NOMO-1 (cell line): ENCODE data around the gene CES4A.
"Not testable (repeated sequence)": the region's sequence is repeated elsewhere in the genome, so short reads cannot be mapped to it uniquely, and the experiment has no call there.

Experiments used
- DNase-seq, 2 experiments: peaks; one replicate each; lab custom pipeline; 2025; ENCODE audit not compliant: unreplicated experiment in 2 of 2; lab: John Stamatoyannopoulos, UW

CES4A gene

DNA sequence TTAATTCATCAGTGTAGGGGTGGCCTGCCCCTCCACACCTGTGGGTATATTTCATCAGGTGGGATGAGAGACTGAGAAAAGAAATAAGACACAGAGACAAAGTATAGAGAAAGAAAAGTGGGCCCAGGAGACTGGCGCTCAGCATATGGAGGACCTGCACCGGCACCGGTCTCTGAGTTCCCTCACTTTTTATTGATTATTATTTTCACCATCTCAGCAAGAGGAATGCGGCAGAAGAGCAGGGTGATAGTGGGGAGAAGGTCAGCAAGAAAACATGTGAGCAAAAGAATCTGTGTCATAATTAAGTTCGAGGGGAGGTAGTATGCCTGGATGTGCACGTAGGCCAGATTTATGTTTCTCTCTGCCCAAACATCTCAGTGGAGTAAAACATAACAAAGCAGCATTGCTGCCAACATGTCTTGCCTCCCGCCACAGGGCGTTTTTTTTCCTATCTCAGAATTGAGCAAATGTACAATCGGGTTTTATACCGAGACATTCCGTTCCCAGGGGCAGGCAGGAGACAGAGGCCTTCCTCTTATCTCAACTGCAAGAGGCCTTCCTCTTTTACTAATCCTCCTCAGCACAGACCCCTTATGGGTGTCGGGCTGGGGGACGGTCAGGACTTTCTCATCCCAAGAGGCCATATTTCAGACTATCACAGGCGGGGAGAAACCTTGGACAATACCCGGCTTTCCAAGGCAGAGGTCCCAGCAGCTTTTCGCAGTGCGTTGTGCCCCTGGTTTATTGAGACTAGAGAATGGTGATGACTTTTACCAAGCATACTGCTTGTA is 32.8 kb upstream of the CES4A start:
- not testable (repeated sequence) for DNase-seq

DNA sequence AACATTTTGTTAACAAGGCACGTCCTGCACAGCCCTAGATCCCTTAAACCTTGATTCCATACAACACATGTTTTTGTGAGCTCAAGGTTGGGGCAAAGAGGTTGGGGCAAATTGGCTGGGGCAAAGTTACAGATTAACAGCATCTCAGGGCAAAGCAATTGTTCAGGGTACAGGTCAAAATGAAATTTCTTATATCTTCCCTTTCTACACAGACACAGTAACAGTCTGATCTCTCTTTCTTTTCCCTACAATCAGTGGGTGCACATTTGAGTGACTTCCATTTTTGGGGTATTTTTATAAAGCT is 32.3 kb upstream of the CES4A start:
- not testable (repeated sequence) for DNase-seq

DNA sequence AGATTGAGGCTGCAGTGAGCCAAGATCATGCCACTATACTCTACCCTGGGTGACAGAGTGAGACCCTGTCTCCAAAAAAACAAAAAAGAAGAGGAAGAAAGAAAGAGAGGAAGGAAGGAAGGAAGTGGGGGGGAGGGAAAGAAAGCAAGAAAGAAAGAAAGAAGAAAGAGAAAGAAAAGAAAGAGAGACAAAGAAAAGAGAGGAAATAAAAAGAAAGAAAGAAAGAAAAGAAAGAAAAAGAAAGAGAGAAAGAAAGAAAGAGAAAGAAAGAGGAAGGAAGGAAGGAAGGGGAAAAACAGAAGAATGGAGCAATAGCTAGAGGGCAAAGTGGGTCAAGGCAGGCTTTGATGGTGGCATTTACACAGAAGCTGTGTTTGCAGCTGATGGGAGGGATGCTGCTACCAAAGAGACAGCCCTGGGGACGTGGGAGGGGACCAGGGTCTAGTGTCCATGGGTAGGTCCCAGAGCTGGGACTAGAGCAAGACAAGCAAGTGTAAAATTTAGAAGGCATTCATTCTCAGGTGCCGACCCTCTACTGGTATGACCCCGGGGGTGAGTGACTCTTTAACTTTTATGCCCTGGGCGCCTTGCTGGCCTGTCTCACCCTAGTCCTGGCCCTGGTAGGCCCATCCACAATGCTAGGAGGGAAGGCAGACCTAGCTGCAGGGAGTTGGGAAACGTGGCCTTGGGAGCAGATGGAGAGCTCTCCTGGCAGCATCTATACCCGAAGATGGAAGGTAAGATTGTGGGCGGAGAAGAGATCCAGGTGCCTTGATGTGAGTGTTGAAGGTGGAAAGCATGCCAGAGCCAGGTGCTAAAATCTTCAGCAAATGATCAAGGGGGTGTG is 29.3 kb upstream of the CES4A start:
- no peak for DNase-seq

DNA sequence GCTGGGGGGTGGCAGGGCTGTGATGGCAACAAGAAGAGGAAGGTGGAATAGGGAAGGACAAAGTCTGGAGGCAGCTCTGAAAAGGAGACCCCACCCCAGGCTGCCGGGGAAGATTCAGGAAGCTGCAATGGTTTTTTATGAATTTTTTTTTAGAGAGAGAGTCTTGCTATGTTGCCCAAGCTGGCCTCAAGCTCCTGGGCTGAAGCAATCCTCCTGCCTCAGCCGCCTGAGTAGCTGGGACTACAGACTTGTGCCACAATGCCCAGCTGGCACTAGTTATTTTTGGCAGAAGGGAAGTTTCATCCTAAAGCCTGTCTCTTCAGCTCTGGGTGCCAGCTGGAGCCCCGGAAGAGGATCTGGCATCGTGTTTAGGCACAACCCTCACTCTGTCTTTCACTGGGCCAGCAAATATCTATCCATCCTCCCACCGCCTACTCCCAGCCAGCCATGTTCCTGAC is 28.7 kb upstream of the CES4A start:
- peak; percentile 42 to 45 for DNase-seq

DNA sequence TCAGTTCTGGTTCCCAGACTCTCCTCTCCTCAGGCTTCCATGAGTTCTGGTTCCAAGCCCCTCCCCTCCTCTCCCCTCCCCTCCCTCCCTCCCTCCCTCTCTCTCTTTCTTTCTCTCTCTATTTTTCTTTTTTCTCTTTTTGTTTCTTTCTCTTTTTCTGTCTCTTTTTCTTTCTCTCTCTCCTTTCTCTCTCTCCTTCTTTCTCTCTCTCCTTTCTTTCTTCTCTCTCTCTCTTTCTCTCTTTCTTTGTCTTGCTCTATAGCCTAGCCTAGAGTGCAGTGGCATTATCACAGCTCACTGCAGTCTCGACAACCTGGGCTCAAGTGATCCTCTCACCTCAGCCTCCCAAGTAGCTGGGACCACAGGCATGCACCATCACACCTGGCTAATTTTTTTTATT is 28.1 kb upstream of the CES4A start:
- no peak for DNase-seq

DNA sequence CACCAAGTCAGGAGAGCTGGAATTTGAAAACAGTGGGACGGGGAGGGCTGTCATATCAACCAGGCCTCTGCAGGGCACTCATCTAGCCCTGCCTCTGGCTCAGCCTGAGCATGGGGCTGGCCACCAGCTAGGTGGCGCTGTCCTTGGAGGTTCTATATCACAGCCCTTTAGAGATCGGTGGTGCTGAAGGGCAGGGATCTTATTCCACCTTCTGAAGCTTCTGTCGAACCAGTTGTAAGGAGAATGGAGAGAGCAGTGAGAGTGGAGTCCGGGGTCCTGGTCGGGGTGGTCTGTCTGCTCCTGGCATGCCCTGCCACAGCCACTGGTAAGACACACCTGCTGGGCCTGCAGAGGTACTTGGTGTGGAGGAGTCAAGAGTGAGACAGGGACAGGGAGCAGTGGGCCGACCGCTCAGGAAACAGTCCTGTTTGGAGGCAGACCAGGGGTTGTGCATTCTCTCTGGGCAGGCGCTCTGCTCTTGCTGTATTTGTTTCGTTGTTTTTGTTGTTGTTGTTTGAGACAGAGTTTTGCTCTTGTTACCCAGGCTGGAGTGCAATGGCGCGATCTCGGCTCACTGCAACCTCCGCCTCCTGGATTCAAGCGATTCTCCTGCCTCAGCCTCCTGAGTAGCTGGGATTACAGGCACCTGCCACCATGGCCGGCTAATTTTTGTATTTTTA is 27.2 kb upstream of the CES4A start, which contains the start of gene CES3:
Gene CES3 (plus strand): TSS at position 202 of the 680 bp plus-strand sequence. CDS start 42 bp downstream, at position 244.
- DNase-seq, result peak; percentile 46 to 60

DNA sequence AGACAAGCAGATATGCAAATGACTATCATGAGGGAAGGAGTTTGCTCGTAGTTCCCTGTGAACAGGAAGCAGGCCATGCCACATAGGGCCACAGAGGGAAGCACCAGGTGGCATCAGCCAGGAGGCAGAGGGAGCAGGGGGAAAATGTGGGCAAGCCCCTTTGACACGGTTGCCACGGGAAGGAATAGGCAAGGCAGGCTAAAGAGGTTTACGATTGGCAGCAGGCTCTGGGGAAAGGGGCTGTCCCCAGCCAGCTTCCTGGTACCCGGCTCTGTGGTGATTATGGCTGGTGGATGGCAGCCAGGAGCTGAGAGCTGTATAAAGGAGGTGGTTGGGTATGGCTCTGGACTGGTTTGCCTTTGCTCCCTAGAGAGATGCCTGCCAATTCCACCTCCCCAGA is 26.5 kb upstream of the CES4A start:
- DNase-seq, result no peak

DNA sequence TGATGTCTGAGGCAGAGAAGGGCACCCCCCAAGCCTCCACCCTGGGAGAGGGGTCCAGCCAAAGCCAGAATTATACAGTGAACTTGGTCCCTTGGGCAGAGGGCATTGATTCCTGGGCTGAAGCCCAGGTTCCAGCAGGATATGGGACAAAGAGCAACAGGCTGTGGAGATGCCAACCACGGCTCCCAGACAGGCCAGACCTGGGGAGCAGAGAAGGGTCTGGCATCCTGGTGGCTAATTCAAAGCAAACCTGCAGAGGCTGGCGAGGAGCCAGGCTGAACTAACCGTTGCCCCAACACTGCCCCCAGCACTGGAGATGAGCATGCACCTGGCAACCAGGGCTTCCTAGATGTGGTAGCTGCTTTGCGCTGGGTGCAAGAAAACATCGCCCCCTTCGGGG is 24.3 kb upstream of the CES4A start:
- DNase-seq, result no peak

DNA sequence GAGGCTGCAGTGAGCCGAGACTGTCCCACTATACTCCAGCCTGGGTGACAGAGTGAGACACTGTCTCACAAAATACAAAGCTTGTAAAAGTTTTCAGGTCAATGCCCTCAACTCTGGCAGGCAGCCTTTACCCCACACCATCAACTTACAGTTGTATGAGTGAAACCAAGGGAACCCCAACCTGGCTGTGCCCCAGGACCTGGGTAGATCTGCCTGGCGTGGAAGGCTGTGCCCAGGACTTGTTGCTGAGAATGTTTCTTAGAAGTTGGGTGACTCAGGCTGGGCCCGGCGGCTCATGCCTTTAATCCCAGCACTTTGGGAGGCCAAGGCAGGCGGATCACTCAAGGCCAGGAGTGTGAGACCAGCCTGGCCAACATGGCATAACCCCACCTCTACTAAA is 19.5 kb upstream of the CES4A start:
- DNase-seq, result no peak

DNA sequence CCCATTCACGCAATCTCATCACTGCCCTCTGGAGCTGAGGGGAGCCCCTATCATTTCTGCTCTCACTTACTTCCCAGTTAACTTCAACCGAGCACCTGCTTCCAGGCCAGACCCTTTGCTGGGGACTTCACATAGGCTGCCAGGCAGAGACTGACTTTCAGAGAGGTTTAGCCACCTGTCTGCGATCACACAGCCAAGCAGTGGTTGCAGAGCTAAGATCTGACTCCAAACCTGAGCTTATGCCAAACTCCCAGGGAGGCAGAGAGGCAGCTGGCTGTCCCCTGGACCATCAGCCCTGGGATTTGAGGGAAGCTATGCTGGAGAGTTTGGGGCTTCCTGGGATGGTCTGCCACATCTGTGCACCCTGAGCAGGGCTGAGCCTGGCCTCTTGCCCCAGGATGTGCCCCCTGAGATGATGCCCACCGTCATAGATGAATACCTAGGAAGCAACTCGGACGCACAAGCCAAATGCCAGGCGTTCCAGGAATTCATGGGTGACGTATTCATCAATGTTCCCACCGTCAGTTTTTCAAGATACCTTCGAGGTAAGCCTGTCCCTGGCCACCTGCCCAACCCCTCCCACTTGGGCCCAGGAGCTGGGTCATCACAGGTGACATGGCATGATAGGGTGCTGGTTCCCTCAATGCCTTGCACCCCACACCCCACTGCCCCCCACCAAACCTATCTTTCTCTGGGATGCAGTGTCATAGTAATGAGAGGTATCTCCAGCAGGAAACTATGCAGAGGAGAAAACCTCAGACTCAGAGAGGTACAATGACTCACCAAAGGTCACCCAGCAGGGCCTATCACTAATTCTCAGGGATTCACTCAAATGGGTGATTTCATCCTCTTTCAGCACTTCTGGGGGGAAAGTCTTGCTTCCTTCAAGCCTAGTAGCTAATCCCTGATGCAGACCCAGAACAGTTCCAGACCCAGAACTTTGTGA is 17.3 kb upstream of the CES4A start:
- DNase-seq, result no peak

DNA sequence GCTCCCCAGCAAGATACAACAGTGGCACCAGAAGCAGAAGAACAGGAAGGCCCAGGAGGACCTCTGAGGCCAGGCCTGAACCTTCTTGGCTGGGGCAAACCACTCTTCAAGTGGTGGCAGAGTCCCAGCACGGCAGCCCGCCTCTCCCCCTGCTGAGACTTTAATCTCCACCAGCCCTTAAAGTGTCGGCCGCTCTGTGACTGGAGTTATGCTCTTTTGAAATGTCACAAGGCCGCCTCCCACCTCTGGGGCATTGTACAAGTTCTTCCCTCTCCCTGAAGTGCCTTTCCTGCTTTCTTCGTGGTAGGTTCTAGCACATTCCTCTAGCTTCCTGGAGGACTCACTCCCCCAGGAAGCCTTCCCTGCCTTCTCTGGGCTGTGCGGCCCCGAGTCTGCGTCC is 15.4 kb upstream of the CES4A start:
- DNase-seq, result no peak

DNA sequence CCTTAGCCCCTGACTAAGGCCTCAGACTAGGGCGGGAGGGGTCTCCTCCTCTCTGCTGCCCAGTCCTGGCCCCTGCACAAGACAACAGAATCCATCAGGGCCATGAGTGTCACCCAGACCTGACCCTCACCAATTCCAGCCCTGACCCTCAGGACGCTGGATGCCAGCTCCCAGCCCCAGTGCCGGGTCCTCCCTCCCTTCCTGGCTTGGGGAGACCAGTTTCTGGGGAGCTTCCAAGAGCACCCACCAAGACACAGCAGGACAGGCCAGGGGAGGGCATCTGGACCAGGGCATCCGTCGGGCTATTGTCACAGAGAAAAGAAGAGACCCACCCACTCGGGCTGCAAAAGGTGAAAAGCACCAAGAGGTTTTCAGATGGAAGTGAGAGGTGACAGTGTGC is 14.7 kb upstream of the CES4A start:
- no peak for DNase-seq

DNA sequence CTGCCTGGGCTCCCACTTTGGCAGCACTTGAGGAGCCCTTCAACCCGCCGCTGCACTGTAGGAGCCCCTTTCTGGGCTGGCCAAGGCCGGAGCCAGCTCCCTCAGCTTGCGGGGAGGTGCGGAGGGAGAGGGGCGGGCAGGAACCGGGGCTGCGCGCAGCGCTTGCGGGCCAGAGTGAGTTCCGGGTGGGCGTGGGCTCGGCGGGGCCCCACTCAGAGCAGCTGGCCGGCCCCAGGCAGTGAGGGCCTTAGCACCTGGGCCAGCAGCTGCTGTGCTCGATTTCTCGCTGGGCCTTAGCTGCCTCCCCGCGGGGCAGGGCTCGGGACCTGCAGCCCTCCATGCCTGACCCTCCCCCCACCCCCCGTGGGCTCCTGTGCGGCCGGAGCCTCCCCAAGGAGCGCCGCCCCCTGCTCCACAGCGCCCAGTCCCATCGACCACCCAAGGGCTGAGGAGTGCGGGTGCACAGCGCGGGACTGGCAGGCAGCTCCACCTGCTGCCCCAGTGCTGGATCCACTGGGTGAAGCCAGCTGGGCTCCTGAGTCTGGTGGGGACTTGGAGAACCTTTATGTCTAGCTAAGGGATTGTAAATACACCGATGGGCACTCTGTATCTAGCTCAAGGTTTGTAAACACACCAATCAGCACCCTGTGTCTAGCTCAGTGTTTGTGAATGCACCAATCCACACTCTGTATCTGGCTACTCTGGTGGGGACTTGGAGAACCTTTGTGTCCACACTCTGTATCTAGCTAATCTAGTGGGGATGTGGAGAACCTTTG is 14.0 kb upstream of the CES4A start:
- DNase-seq, result not testable (repeated sequence)

DNA sequence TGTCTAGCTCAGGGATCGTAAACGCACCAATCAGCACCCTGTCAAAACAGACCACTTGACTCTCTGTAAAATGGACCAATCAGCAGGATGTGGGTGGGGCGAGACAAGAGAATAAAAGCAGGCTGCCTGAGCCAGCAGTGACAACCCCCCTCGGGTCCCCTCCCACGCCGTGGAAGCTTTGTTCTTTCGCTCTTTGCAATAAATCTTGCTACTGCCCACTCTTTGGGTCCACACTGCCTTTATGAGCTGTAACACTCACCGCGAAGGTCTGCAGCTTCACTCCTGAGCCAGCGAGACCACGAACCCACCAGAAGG is 13.5 kb upstream of the CES4A start:
- DNase-seq, result not testable (repeated sequence)

DNA sequence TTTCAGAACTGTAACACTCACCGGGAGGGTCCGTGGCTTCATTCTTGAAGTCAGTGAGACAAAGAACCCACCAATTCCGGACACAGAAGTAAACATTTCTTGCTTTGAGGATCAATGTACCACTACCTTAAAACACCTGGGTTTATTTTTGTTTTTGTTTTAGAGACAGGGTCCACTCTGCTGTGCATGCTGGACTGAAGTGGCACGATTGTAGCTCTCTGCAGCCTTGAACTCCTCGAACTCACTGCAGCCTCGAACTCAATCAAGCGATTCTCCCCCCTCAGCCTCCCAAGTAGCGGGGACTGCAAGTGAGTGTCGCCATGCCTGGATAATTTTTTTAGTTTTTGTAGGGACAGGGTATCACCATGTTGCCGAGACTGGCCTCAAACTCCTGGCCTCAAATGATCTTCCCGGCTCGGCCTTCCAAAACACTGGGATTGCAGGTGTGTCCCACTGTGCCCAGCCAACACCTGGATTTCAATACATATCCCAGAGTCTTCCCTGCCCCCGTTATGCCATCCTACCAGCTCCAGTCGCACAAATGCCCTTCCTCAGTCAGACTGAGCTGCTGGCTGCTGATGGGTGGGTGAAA is 13.0 kb upstream of the CES4A start:
- no peak for DNase-seq

DNA sequence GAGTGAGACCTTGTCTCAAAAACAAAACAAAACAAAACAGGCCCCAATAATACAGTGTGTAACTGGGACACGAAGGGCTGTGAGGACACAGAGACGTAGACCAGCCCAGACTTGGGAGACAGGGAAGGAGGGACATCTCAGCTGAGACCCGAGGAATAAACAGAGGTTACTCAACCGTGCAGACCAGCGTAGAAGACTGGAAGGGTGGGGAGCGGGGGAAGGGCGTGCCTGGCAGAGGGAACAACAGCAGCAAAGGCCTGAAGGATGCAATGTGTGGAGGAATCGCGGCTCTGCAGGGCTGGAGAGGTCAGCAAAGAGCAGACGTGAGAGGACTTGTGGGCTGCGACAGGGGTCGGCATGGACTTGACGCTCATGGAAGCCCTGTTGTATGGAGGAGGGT is 11.6 kb upstream of the CES4A start:
- DNase-seq, result no peak

DNA sequence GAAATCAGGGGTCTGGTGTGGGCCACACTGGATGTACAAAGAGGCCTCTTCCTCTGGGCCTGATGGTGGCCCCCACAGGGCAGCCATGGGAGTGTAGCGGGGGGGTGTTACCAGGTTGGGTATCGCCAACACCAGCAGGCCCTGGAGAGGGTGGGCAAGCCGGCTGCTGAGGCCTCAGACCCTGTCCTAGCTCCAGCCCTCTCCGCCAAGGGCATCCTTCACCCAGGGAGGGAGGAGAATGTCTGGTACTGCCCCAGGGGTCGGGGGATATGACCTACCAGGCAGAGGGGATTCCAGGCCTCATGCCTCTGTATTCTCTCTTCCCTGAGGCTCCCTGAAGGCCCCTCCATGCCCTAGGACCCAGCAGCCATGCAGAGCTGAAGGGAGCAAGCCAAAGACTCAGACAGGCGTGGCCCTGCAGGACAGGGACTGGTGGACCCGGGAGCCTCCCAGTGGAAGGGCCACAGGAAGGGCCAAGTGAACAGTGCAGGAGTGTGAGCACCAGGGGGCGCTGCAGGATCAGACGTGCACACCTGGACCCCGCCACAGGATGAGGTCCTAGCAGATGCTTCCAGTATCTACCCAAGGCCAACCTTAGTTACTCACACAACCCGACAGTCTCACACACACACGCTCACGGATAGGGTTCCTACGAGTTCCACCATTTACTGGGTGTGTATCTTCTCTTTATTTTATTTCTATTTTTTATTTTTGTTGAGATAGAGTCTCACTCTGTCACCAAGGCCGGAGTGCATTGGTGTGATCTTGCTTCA is 10.9 kb upstream of the CES4A start:
- DNase-seq, result peak; percentile 69 to 77

DNA sequence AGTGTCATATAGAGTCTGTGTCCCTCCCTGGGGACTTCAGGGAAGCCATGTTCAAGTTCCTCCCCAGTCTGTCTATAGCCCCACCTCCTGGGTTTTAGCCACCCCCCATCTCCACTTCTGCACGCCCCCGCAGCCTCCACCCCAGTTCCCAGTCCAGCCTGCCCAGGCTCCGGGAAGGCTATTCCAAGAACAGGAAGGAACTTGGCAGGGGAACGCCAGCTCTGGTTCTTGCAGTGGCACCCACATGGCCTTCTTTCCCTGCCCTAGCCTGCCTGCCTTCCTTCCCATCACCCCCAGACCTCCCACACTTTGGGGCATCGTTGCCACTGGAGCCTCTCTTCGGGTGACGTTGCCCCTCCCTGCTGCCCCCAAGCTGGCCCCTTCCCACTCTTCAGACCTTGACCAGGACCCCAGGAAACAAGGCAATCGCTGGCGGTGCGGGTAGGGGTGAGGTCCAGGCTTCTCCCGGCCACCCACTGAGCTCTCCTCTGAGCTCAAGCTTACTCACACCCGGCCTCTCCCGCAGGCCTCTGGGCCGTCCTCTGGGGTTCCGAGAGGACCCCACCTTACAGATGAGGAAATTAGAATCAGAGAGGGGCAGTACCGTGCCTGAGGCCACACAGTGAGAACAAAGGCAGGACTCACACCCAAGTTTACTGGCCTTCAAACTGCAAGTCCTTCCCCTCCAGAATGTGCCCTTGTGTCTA is 9.2 kb upstream of the CES4A start:
- DNase-seq, result no peak
